DLD1 (cell line): ENCODE results near the gene SYNPO.

ENCODE experiments used
- in situ Hi-C: cut with HindIII; loops from 2 replicates; pipeline ENCODE4 v1.10.0; 2017; ENCODE audit warnings: low sequenced_read_pairs

The SYNPO gene

GRCh38 chr5:150639751-150640150, 709 bp upstream of the SYNPO start:
- in situ Hi-C loops = no loop called here

GRCh38 chr5:150641006-150641570, 628 bp downstream of the SYNPO start:
- in situ Hi-C loops = no loop called here

- in situ Hi-C loops = no loop called here
Observed at GRCh38 chr5:150641824-150642566, 1.5 kb downstream of the SYNPO start.

- in situ Hi-C loops = no loop called here
Observed at GRCh38 chr5:150642567-150642927, 2.1 kb downstream of the SYNPO start.

GRCh38 chr5:150642991-150643710, 2.7 kb downstream of the SYNPO start:
- in situ Hi-C loops = no loop called here

- in situ Hi-C loops = no loop called here
Observed at GRCh38 chr5:150644058-150644457, 3.6 kb downstream of the SYNPO start.

GRCh38 chr5:150644514-150644913, 4.1 kb downstream of the SYNPO start:
- in situ Hi-C loops = no loop called here

GRCh38 chr5:150645070-150645700, 4.7 kb downstream of the SYNPO start:
- in situ Hi-C loops = no loop called here

- in situ Hi-C loops = no loop called here
Observed at GRCh38 chr5:150647275-150648251, 7.1 kb downstream of the SYNPO start.

- in situ Hi-C loops = no loop called here
Observed at GRCh38 chr5:150648294-150649107, 8.0 kb downstream of the SYNPO start.

- in situ Hi-C loops = loop anchor here (10.0 kb wide), 1 partner anchor 95 kb away; no protein-coding TSS in a partner anchor
Observed at GRCh38 chr5:150649108-150650020, 8.9 kb downstream of the SYNPO start.

GRCh38 chr5:150650021-150651006, 9.9 kb downstream of the SYNPO start:
- in situ Hi-C loops = loop anchor here (10.0 kb wide), 1 partner anchor 96 kb away; no protein-coding TSS in a partner anchor

- in situ Hi-C loops = loop anchor here (10.0 kb wide), 1 partner anchor 97 kb away; no protein-coding TSS in a partner anchor
Observed at GRCh38 chr5:150651382-150651781, 10.9 kb downstream of the SYNPO start.

GRCh38 chr5:150651924-150652671, 11.6 kb downstream of the SYNPO start:
- in situ Hi-C loops = loop anchor here (10.0 kb wide), 1 partner anchor 97 kb away; no protein-coding TSS in a partner anchor

GRCh38 chr5:150653145-150653761, 12.8 kb downstream of the SYNPO start:
- in situ Hi-C loops = loop anchor here (10.0 kb wide), 1 partner anchor 98 kb away; no protein-coding TSS in a partner anchor
